ENCODE data around the gene FFAR4.
A peak's percentile ranks its signal among the peaks of the same experiment; 100 is the strongest.

Gene FFAR4

GRCh38 chr10:93593254-93593653, 26.8 kb downstream of the FFAR4 start:
- DNase-seq (ENCODE audit: low read depth), result no peak
- H3K4me3 ChIP-seq (ENCODE audit: low read depth, low read length), result no peak overlapping the region
- TF ChIP-seq, protein P1, sequence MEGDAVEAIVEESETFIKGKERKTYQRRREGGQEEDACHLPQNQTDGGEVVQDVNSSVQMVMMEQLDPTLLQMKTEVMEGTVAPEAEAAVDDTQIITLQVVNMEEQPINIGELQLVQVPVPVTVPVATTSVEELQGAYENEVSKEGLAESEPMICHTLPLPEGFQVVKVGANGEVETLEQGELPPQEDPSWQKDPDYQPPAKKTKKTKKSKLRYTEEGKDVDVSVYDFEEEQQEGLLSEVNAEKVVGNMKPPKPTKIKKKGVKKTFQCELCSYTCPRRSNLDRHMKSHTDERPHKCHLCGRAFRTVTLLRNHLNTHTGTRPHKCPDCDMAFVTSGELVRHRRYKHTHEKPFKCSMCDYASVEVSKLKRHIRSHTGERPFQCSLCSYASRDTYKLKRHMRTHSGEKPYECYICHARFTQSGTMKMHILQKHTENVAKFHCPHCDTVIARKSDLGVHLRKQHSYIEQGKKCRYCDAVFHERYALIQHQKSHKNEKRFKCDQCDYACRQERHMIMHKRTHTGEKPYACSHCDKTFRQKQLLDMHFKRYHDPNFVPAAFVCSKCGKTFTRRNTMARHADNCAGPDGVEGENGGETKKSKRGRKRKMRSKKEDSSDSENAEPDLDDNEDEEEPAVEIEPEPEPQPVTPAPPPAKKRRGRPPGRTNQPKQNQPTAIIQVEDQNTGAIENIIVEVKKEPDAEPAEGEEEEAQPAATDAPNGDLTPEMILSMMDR (conservative IDR thresholded peaks at IDR 0.05; ENCODE audit: low read depth, low read length), result no peak

DNA sequence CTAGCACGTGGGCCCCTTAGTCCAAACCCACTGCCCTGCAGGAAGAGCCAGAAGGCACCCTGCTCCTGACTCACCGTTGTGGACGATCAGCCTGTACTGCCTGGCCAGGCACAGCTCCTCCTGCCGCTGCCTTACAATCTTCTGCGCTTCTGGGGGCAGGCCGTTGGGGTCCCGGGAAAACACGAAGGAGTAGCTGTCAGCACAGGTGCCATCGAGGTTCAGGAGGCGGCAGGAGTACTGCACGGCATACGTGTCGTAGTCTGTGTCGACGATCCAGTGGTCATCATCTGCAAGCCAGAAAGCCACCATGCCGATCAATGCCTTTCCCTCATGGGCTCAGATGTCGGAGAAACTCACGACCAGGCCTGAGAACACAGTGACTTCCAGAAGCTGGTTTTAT, 27.3 kb downstream of the FFAR4 start:
- H3K4me3 ChIP-seq (ENCODE audit: low read depth, low read length), result no peak overlapping the region
- TF ChIP-seq, protein P1 (conservative IDR thresholded peaks at IDR 0.05; ENCODE audit: low read depth, low read length), result no peak
- no peak for DNase-seq (ENCODE audit: low read depth)

DNA sequence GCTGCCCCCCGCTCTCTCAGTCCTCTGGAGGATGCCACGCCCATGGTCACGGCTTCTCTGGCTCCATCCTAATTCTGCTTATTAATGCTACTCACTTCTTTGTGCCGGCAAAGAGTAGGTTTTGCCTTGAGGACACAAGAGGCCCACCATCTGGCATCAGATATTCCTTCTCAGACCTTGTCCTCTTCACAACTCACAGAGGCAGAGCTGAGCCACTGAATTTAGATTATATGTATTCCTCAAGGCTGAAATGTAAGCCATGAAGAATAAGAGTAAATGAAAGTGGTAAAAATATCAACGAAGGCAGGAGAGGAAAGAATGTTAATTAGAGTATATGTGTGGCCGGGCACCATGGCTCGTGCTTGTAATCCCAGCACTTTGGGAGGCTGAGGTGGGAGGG, 28.1 kb downstream of the FFAR4 start:
- TF ChIP-seq, protein P1 (conservative IDR thresholded peaks at IDR 0.05; ENCODE audit: low read depth, low read length), result no peak
- no peak for DNase-seq (ENCODE audit: low read depth)
- H3K4me3 ChIP-seq (ENCODE audit: low read depth, low read length), result no peak overlapping the region

DNA sequence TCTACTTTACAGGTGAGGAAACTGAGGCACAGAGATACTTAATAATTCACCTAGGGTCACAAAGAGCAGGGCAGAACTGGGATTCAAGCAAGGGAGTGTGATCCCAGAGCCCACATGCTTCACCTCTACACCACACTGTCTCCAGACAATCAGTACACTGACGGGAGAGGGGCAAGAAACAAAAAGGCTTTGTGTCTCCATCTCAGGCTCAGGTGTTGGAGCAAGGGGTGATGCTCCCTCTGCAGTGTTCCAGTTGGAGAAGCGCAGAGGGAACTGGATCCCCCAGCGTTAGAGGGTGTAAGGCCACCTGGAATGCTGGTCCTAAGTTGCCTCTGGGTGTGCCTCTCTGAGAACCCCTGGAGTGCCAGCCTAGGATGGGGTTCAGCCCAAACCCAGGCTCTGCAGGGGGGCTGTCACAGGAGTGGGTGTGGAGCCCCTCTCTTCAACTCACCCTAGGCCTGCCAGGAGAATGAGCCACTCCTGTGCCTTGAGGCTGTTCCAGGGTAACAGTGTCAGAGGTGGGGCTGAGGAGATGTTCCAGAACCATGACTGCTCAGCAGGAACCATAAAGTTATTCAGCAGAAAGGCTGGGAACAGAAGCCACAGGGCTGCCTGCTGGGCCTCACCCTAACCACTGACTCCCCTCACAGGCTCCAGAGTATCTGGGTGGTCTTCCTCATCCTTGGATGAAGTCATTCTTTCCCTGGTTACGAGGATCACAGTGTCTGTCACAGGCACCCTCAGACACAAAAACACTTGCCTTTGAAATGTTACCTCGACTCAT, 29.1 kb downstream of the FFAR4 start:
- TF ChIP-seq, protein P1 (conservative IDR thresholded peaks at IDR 0.05; ENCODE audit: low read depth, low read length), result no peak
- no peak for DNase-seq (ENCODE audit: low read depth)
- H3K4me3 ChIP-seq (ENCODE audit: low read depth, low read length), result no peak overlapping the region

GRCh38 chr10:93596539-93596938, 30.1 kb downstream of the FFAR4 start:
- DNase-seq (ENCODE audit: low read depth), result no peak
- no peak overlapping the region for H3K4me3 ChIP-seq (ENCODE audit: low read depth, low read length)
- TF ChIP-seq, protein P1 (conservative IDR thresholded peaks at IDR 0.05; ENCODE audit: low read depth, low read length), result peak; percentile 16

DNA sequence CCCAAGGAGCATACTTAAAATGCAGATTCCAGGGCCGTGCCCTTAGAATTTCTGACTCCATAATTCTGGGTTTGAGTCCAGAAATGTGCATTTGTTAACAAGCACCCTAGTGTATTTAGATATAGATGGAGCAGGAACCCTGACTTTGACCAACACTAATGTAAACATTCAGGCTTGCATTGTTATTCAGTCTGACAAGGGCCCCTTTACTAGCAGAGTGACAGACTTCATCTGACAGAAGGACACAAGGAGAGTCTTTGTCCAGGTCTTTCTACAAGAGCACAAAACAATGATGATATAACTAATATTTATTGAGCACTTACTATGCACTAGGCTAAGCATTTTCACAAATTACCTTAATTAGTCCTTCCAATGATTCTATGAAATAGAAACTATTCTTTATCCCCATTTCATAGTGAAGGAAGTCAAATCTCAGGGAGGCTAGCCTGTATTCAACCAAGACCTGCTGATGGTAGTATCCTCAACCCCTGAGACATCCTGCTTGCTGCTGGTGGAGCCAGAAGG, 30.7 kb downstream of the FFAR4 start:
- no peak for DNase-seq (ENCODE audit: low read depth)
- TF ChIP-seq, protein P1 (conservative IDR thresholded peaks at IDR 0.05; ENCODE audit: low read depth, low read length), result no peak
- H3K4me3 ChIP-seq (ENCODE audit: low read depth, low read length), result no peak overlapping the region

- peak; percentile 26 for DNase-seq (ENCODE audit: low read depth)
- no peak overlapping the region for H3K4me3 ChIP-seq (ENCODE audit: low read depth, low read length)
- TF ChIP-seq, protein P1 (conservative IDR thresholded peaks at IDR 0.05; ENCODE audit: low read depth, low read length), result no peak
These were observed 31.7 kb downstream of the FFAR4 start for GRCh38 chr10:93598157-93598556.

All from choroid plexus epithelial cell (primary cell).